HG02840 (cell line): ENCODE results near the gene MS4A15.
"Not testable (repeated sequence)": the region's sequence is repeated elsewhere in the genome, so short reads cannot be mapped to it uniquely, and the experiment has no call there.

ENCODE experiments used
- ATAC-seq: cut with Tn5 transposase; IDR thresholded peaks from one replicate; pipeline ENCODE4 v1.9.1; 2021; ENCODE audit warnings: mild to moderate bottlenecking, moderate library complexity, moderate number of reproducible peaks; ENCODE audit not compliant: unreplicated experiment, low FRiP score

The MS4A15 gene

GRCh38 chr11:60797846-60798630 lies 41.4 kb downstream of the MS4A15 start:
- ATAC-seq = no peak

GRCh38 chr11:60798631-60799030 lies 42.0 kb downstream of the MS4A15 start:
- no peak for ATAC-seq

GRCh38 chr11:60801194-60801593 lies 44.5 kb downstream of the MS4A15 start:
- no peak for ATAC-seq

GRCh38 chr11:60803273-60803936 lies 46.7 kb downstream of the MS4A15 start:
- ATAC-seq = no peak

- no peak for ATAC-seq
Measured at GRCh38 chr11:60809249-60809648, 52.6 kb downstream of the MS4A15 start.

- no peak for ATAC-seq
Measured at GRCh38 chr11:60809691-60810090, 53.0 kb downstream of the MS4A15 start.

GRCh38 chr11:60810151-60810550 lies 53.5 kb downstream of the MS4A15 start:
- ATAC-seq = no peak

- no peak for ATAC-seq
Measured at GRCh38 chr11:60810569-60810968, 53.9 kb downstream of the MS4A15 start.

- no peak for ATAC-seq
Measured at GRCh38 chr11:60813324-60813723, 56.7 kb downstream of the MS4A15 start.

GRCh38 chr11:60814112-60814511 lies 57.4 kb downstream of the MS4A15 start:
- ATAC-seq = no peak

- ATAC-seq = no peak
Measured at GRCh38 chr11:60816590-60817157, 60.0 kb downstream of the MS4A15 start.

GRCh38 chr11:60818057-60818456 lies 61.4 kb downstream of the MS4A15 start:
- no peak for ATAC-seq

GRCh38 chr11:60821827-60822599 lies 65.3 kb downstream of the MS4A15 start:
- ATAC-seq = no peak

- ATAC-seq = not testable (repeated sequence)
Measured at GRCh38 chr11:60823745-60824306, 67.2 kb downstream of the MS4A15 start.

GRCh38 chr11:60825118-60825517 lies 68.5 kb downstream of the MS4A15 start:
- ATAC-seq = no peak

GRCh38 chr11:60825790-60826189 lies 69.1 kb downstream of the MS4A15 start:
- ATAC-seq = no peak
